Measurements from ENCODE around the gene RBMS2. TPM values are rescaled to one million over a fixed set of nuclear protein-coding genes. Genes with fewer than 3 reads are reported as not detected.
"Not testable (repeated sequence)": the region's sequence is repeated elsewhere in the genome, so short reads cannot be mapped to it uniquely, and the experiment has no call there.

The RBMS2 gene
- total RNA-seq, 1 experiment from 2014 or later = 18.2 TPM

GRCh38 chr12:56496704-56497103, 24.9 kb upstream of the RBMS2 start:
- H3K36me3 ChIP-seq (ENCODE audit: control insufficient read depth, insufficient read depth, low read length); CTCF ChIA-PET; in situ Hi-C loops (cut with HindIII; ENCODE audit: low pct_unique_long_range_greater_than_20kb, low sequenced_read_pairs); H3K27me3 ChIP-seq (ENCODE audit: control insufficient read depth, insufficient read depth, low read length); POLR2A ChIA-PET; BruUV-seq (replicated peaks); H3K4me1 ChIP-seq (ENCODE audit: control insufficient read depth, insufficient read depth, low read length); intact Hi-C loops (cut with micrococcal nuclease; ENCODE audit: unreplicated experiment); DNase-seq (ENCODE audit: low read depth, low spot score); H3K9me3 ChIP-seq (ENCODE audit: control insufficient read depth, insufficient read depth, low read depth, low read length); H3K27ac ChIP-seq (ENCODE audit: low read length): not testable (repeated sequence)
- peak; percentile 72 for TF ChIP-seq CTCF (IDR thresholded peaks at IDR 0.05)
- peak overlapping the region in 1 of 2 experiments; percentile 30; a peak in 2 of 4 replicates for H3K4me3 ChIP-seq (ENCODE audit: low read depth in 2 of 2, low read length in 2 of 2)
- ATAC-seq = peak; percentile 56; the same call in 1 of the 2 replicates

GRCh38 chr12:56498126-56498902, 23.3 kb upstream of the RBMS2 start:
- POLR2A ChIA-PET, CTCF ChIA-PET, ATAC-seq: not testable (repeated sequence)

GRCh38 chr12:56499452-56499851, 22.2 kb upstream of the RBMS2 start:
- in situ Hi-C loops (cut with HindIII; ENCODE audit: low pct_unique_long_range_greater_than_20kb, low sequenced_read_pairs); H3K9me3 ChIP-seq (ENCODE audit: control insufficient read depth, insufficient read depth, low read depth, low read length); ATAC-seq; POLR2A ChIA-PET; H3K27ac ChIP-seq (ENCODE audit: low read length); BruUV-seq (replicated peaks); H3K4me1 ChIP-seq (ENCODE audit: control insufficient read depth, insufficient read depth, low read length); H3K27me3 ChIP-seq (ENCODE audit: control insufficient read depth, insufficient read depth, low read length); H3K36me3 ChIP-seq (ENCODE audit: control insufficient read depth, insufficient read depth, low read length); H3K4me3 ChIP-seq (ENCODE audit: low read depth in 2 of 2, low read length in 2 of 2); DNase-seq (ENCODE audit: low read depth, low spot score); intact Hi-C loops (cut with micrococcal nuclease; ENCODE audit: unreplicated experiment); CTCF ChIA-PET: not testable (repeated sequence)

More at GRCh38 chr12:56498126-56498902, 23.3 kb upstream of the RBMS2 start:
- H3K27ac ChIP-seq (ENCODE audit: low read length); DNase-seq (ENCODE audit: low read depth, low spot score); H3K9me3 ChIP-seq (ENCODE audit: control insufficient read depth, insufficient read depth, low read depth, low read length); H3K4me1 ChIP-seq (ENCODE audit: control insufficient read depth, insufficient read depth, low read length); H3K36me3 ChIP-seq (ENCODE audit: control insufficient read depth, insufficient read depth, low read length); in situ Hi-C loops (cut with HindIII; ENCODE audit: low pct_unique_long_range_greater_than_20kb, low sequenced_read_pairs); H3K4me3 ChIP-seq (ENCODE audit: low read depth in 2 of 2, low read length in 2 of 2); BruUV-seq (replicated peaks); H3K27me3 ChIP-seq (ENCODE audit: control insufficient read depth, insufficient read depth, low read length); intact Hi-C loops (cut with micrococcal nuclease; ENCODE audit: unreplicated experiment): not testable (repeated sequence)

GRCh38 chr12:56499879-56500278, 21.7 kb upstream of the RBMS2 start:
- BruUV-seq (replicated peaks); intact Hi-C loops (cut with micrococcal nuclease; ENCODE audit: unreplicated experiment); H3K27me3 ChIP-seq (ENCODE audit: control insufficient read depth, insufficient read depth, low read length): not testable (repeated sequence)

More at GRCh38 chr12:56499879-56500278, 21.7 kb upstream of the RBMS2 start:
- in situ Hi-C loops (cut with HindIII; ENCODE audit: low pct_unique_long_range_greater_than_20kb, low sequenced_read_pairs); DNase-seq (ENCODE audit: low read depth, low spot score); H3K27ac ChIP-seq (ENCODE audit: low read length); CTCF ChIA-PET; H3K36me3 ChIP-seq (ENCODE audit: control insufficient read depth, insufficient read depth, low read length); H3K9me3 ChIP-seq (ENCODE audit: control insufficient read depth, insufficient read depth, low read depth, low read length); POLR2A ChIA-PET; ATAC-seq; H3K4me3 ChIP-seq (ENCODE audit: low read depth in 2 of 2, low read length in 2 of 2); H3K4me1 ChIP-seq (ENCODE audit: control insufficient read depth, insufficient read depth, low read length): not testable (repeated sequence)

Data from Panc1 (cell line).